ENCODE results near the gene EREG. TPM values are rescaled to one million over a fixed set of nuclear protein-coding genes. Genes with fewer than 3 reads are reported as not detected.
"Not testable (repeated sequence)": the region's sequence is repeated elsewhere in the genome, so short reads cannot be mapped to it uniquely, and the experiment has no call there.

EREG gene
- total RNA-seq, 1 experiment from 2014 or later: not detected

GRCh38 chr4:74329307-74329706, 35.6 kb upstream of the EREG start:
- H3K27me3 ChIP-seq (replicated peaks): peaks cover 8% of the 10 kb centered on the region; the same call in 1 of the 2 replicates
- H3K4me3 ChIP-seq: no peak overlapping the region
- no peak for DNase-seq (ENCODE audit: low read depth in 1 of 2, low spot score in 2 of 2)
- no peak overlapping the region for H3K27ac ChIP-seq
- no peaks in the 10 kb centered on the region for H3K9me3 ChIP-seq (replicated peaks)
- no peaks in the 10 kb centered on the region for H3K4me1 ChIP-seq (replicated peaks)
- H3K36me3 ChIP-seq: no peaks in the 10 kb centered on the region

GRCh38 chr4:74330295-74330750, 34.6 kb upstream of the EREG start:
- Histone ChIP-seq H3K4me1 (replicated peaks) (no peaks in the 10 kb centered on the region), H3K4me3 (no peak overlapping the region), H3K27ac (no peak overlapping the region), H3K27me3 (replicated peaks) (no peaks in the 10 kb centered on the region), H3K9me3 (replicated peaks) (no peaks in the 10 kb centered on the region), H3K36me3 (no peaks in the 10 kb centered on the region)
- no peak for DNase-seq (ENCODE audit: low read depth in 1 of 2, low spot score in 2 of 2)

- H3K9me3 ChIP-seq (replicated peaks): no peaks in the 10 kb centered on the region
- H3K27ac ChIP-seq: no peak overlapping the region
- no peaks in the 10 kb centered on the region for H3K36me3 ChIP-seq
- no peak overlapping the region for H3K4me3 ChIP-seq
- DNase-seq (ENCODE audit: low read depth in 1 of 2, low spot score in 2 of 2): no peak
- H3K27me3 ChIP-seq (replicated peaks): no peaks in the 10 kb centered on the region
- no peaks in the 10 kb centered on the region for H3K4me1 ChIP-seq (replicated peaks)
Measured at GRCh38 chr4:74331252-74331651, 33.7 kb upstream of the EREG start.

- DNase-seq (ENCODE audit: low read depth in 1 of 2, low spot score in 2 of 2): no peak
- no peaks in the 10 kb centered on the region for H3K27me3 ChIP-seq (replicated peaks)
- no peak overlapping the region for H3K27ac ChIP-seq
- no peaks in the 10 kb centered on the region for H3K9me3 ChIP-seq (replicated peaks)
- H3K4me1 ChIP-seq (replicated peaks): no peaks in the 10 kb centered on the region
- H3K36me3 ChIP-seq: no peaks in the 10 kb centered on the region
- no peak overlapping the region for H3K4me3 ChIP-seq
Measured at GRCh38 chr4:74331944-74332343, 33.0 kb upstream of the EREG start.

- H3K4me3 ChIP-seq: no peak overlapping the region
- H3K27ac ChIP-seq: no peak overlapping the region
- no peaks in the 10 kb centered on the region for H3K36me3 ChIP-seq
- H3K27me3 ChIP-seq (replicated peaks): no peaks in the 10 kb centered on the region
- no peaks in the 10 kb centered on the region for H3K9me3 ChIP-seq (replicated peaks)
- DNase-seq (ENCODE audit: low read depth in 1 of 2, low spot score in 2 of 2): no peak
- H3K4me1 ChIP-seq (replicated peaks): no peaks in the 10 kb centered on the region
Measured at GRCh38 chr4:74334636-74335035, 30.3 kb upstream of the EREG start.

- Histone ChIP-seq H3K36me3 (no peaks in the 10 kb centered on the region), H3K4me1 (replicated peaks) (no peaks in the 10 kb centered on the region), H3K9me3 (replicated peaks) (no peaks in the 10 kb centered on the region), H3K4me3 (no peak overlapping the region), H3K27ac (no peak overlapping the region), H3K27me3 (replicated peaks) (no peaks in the 10 kb centered on the region)
- DNase-seq (ENCODE audit: low read depth in 1 of 2, low spot score in 2 of 2): no peak
Measured at GRCh38 chr4:74335341-74336021, 29.5 kb upstream of the EREG start.

- Histone ChIP-seq H3K4me1 (replicated peaks) (no peaks in the 10 kb centered on the region), H3K9me3 (replicated peaks) (no peaks in the 10 kb centered on the region; the same call in 1 of the 2 replicates), H3K36me3 (no peaks in the 10 kb centered on the region), H3K27me3 (replicated peaks) (no peaks in the 10 kb centered on the region), H3K4me3 (no peak overlapping the region), H3K27ac (no peak overlapping the region)
- no peak for DNase-seq (ENCODE audit: low read depth in 1 of 2, low spot score in 2 of 2)
Measured at GRCh38 chr4:74338792-74339333, 26.1 kb upstream of the EREG start.

- DNase-seq (ENCODE audit: low read depth in 1 of 2, low spot score in 2 of 2): no peak
- Histone ChIP-seq H3K4me1 (replicated peaks) (no peaks in the 10 kb centered on the region), H3K4me3 (no peak overlapping the region)
Measured at GRCh38 chr4:74339501-74339900, 25.4 kb upstream of the EREG start.

GRCh38 chr4:74340421-74340820, 24.5 kb upstream of the EREG start:
- H3K27me3 ChIP-seq (replicated peaks); H3K27ac ChIP-seq; H3K4me3 ChIP-seq: not testable (repeated sequence)

More at GRCh38 chr4:74339501-74339900, 25.4 kb upstream of the EREG start:
- no peak overlapping the region for H3K27ac ChIP-seq
- H3K27me3 ChIP-seq (replicated peaks): no peaks in the 10 kb centered on the region
- H3K36me3 ChIP-seq: no peaks in the 10 kb centered on the region
- no peaks in the 10 kb centered on the region; the same call in 1 of the 2 replicates for H3K9me3 ChIP-seq (replicated peaks)

GRCh38 chr4:74344031-74344430, 20.9 kb upstream of the EREG start:
- no peaks in the 10 kb centered on the region for H3K4me1 ChIP-seq (replicated peaks)
- no peak overlapping the region for H3K4me3 ChIP-seq
- no peak overlapping the region for H3K27ac ChIP-seq
- no peaks in the 10 kb centered on the region for H3K36me3 ChIP-seq
- no peaks in the 10 kb centered on the region for H3K27me3 ChIP-seq (replicated peaks)
- no peak for DNase-seq (ENCODE audit: low read depth in 1 of 2, low spot score in 2 of 2)
- no peaks in the 10 kb centered on the region; the same call in 1 of the 2 replicates for H3K9me3 ChIP-seq (replicated peaks)

More at GRCh38 chr4:74340421-74340820, 24.5 kb upstream of the EREG start:
- H3K36me3 ChIP-seq; H3K4me1 ChIP-seq (replicated peaks); H3K9me3 ChIP-seq (replicated peaks); DNase-seq (ENCODE audit: low read depth in 1 of 2, low spot score in 2 of 2): not testable (repeated sequence)

GRCh38 chr4:74353858-74354257, 11.1 kb upstream of the EREG start:
- Histone ChIP-seq H3K4me1 (replicated peaks) (no peaks in the 10 kb centered on the region), H3K4me3 (no peak overlapping the region), H3K27ac (no peak overlapping the region), H3K36me3 (no peaks in the 10 kb centered on the region), H3K27me3 (replicated peaks) (no peaks in the 10 kb centered on the region; the same call in 1 of the 2 replicates), H3K9me3 (replicated peaks) (no peaks in the 10 kb centered on the region)
- no peak for DNase-seq (ENCODE audit: low read depth in 1 of 2, low spot score in 2 of 2)

GRCh38 chr4:74357965-74358364, 7.0 kb upstream of the EREG start:
- Histone ChIP-seq H3K4me1 (replicated peaks) (no peaks in the 10 kb centered on the region), H3K27ac (no peak overlapping the region), H3K36me3 (no peaks in the 10 kb centered on the region), H3K4me3 (no peak overlapping the region), H3K27me3 (replicated peaks) (no peaks in the 10 kb centered on the region; the same call in 1 of the 2 replicates), H3K9me3 (replicated peaks) (no peaks in the 10 kb centered on the region)
- no peak for DNase-seq (ENCODE audit: low read depth in 1 of 2, low spot score in 2 of 2)

- H3K36me3 ChIP-seq: no peaks in the 10 kb centered on the region
- no peaks in the 10 kb centered on the region for H3K9me3 ChIP-seq (replicated peaks)
- H3K4me1 ChIP-seq (replicated peaks): no peaks in the 10 kb centered on the region
- DNase-seq (ENCODE audit: low read depth in 1 of 2, low spot score in 2 of 2): no peak
- no peak overlapping the region for H3K4me3 ChIP-seq
- H3K27ac ChIP-seq: no peak overlapping the region
- peaks cover 15% of the 10 kb centered on the region; the same call in 1 of the 2 replicates for H3K27me3 ChIP-seq (replicated peaks)
Measured at GRCh38 chr4:74361671-74362070, 3.3 kb upstream of the EREG start.

GRCh38 chr4:74362347-74362746, 2.6 kb upstream of the EREG start:
- DNase-seq (ENCODE audit: low read depth in 1 of 2, low spot score in 2 of 2): no peak
- Histone ChIP-seq H3K36me3 (no peaks in the 10 kb centered on the region), H3K9me3 (replicated peaks) (no peaks in the 10 kb centered on the region), H3K4me1 (replicated peaks) (no peaks in the 10 kb centered on the region), H3K4me3 (no peak overlapping the region), H3K27me3 (replicated peaks) (peaks cover 18% of the 10 kb centered on the region; the same call in 1 of the 2 replicates), H3K27ac (no peak overlapping the region)

All from SJSA1 (cell line).